Stimulated activated CD4-positive, alpha-beta T cell treated with anti-CD3 and anti-CD28 coated beads, Interleukin-1b, Interleukin-23, amount 100 ng/mL, for 48 hours (primary cell): ENCODE data around the gene SGMS1.
"Not testable (repeated sequence)": the region's sequence is repeated elsewhere in the genome, so short reads cannot be mapped to it uniquely, and the experiment has no call there.

Source experiments
- DNase-seq: peaks from one replicate; pipeline ENCODE4 v3.0.0-alpha.2; 2020

The SGMS1 gene

DNA sequence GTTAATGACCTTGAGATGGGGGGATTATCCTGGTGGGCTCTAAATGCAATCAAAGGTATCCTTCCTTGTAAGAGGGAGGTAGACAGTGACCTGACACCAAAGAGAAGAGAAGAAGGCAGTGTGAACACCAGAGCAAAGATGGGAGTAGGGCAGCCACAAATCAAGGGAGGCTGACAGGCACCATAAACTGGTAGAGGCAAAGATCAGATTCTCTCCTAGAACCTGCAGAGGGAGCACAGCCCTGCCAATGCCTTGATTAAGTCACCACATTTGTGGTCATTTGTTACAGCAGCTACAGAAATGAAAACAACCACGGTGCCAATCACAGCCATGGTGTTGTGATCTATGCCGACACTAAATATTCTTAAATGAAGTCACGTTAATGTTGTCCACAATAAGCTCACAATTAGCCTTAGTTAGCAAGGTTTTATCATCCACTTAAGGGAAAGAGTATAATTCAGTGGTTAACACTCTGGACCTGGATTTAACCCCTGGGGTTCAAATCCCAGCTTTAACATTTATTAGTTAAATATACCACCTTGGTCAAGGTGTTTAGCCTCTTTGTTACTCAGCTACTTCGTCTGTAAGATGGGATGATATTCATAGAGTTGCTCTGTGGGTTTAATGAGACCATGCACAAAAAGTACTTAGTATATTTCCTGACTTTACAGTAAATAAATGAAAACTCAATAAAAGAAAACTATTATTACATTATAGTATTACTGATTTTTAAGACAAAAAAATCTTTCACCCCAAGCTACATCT is 70.8 kb downstream of the SGMS1 start:
- DNase-seq, result peak; percentile 10

DNA sequence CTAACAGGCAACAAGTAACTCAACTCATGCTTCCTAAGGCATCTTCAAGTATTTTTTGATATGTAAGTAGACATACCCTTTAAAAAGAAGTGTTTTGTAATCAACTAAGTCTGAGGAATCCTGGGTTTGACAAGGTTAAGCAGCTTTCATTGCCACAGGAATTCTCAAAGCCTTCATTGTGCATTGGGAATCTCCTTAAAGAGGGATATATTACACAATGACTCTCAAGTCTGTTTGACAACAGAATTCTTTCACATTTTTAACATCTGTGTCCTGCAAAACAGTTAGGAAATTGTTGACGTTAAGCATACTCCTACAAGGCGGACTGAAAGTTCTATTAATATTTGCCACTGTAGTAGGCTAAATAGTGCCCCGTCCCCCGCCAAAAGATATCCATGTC is 71.4 kb downstream of the SGMS1 start:
- no peak for DNase-seq

DNA sequence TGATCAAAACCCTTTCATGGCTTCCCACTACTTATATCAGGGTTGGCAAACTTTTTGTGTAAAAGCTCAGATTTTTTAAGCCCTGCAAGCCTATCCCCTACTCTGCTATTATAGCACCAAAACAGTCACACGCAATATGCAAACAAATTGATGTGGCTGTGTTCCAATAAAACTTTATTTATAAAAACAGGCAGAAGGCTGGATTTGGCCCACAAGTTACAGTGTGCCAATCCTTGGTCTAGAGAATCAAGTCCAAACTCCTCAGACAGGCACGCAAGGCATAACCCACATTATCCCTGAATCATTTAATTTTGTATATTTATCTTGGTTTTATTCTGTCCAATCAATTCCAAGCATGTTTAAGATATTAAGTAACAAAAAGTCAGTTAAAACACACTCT is 71.9 kb downstream of the SGMS1 start:
- DNase-seq, result no peak

DNA sequence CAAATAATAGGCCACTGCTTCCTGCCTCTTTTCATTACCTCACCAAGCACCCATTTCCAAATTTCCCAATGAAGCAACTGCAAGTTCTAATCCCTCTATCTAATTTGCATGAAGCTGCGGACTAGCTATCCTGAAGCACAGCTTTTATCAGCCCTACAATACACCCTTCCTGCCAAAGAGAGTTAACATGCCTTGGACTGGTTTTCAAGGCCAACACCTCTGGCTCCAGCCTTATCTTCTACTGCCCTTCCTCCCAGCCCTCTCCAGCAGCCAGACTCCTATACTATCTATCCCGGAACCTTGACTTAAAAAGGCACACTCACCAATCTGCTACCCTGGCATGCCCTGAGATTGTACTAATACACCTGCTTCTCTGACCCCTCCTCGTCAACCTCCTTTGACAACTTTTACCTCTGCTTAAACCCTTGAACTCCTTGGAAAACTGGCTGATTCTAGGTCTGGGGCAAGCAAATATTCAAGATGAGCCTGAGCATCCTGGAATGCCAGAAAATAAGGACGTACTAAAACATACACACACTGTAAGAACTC is 73.4 kb downstream of the SGMS1 start:
- no peak for DNase-seq

DNA sequence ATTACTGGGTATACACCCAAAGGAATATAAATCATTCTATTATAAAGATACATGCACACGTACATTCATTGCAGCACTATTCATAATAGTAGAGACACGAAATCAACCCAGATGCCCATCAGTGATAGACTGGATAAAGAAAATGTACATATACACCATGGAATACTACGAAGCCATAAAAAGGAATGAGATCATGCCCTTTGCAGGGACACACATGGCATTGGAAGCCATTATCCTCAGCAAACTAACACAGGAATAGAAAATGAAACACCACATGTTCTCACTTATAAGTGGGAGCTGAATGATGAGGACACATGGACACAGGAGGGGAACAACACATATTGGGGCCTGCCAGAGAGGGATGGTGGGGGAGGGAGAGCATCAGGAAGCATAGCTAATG is 74.6 kb downstream of the SGMS1 start:
- DNase-seq, result not testable (repeated sequence)

DNA sequence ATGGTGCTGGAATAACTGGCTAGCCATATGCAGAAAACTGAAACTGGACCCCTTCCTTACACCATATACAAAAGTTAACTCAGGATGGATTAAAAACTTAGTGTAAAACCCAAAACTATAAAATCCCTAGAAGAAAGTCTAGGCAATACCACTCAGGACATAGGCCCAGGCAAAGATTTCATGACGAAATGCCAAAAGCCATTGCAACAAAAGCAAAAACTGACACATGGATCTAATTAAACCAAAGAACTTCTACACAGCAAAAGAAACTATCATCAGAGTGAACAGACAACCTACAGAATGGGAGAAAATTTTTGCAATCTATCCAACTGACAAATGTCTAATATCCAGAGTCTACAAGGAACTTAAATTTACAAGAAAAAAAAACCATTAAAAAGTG is 75.3 kb downstream of the SGMS1 start:
- not testable (repeated sequence) for DNase-seq

DNA sequence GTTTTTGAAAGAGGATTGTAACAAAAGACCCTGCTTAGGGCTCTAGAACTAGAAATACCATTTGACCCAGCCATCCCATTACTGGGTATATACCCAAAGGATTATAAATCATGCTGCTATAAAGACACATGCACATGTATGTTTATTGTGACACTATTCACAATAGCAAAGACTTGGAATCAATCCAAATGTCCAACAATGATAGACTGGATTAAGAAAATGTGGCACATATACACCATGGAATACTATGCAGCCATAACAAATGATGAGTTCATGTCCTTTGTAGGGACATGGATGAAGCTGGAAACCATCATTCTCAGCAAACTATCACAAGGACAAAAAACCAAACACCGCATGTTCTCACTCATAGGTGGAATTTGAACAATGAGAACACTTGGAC is 77.5 kb downstream of the SGMS1 start:
- DNase-seq, result not testable (repeated sequence)

DNA sequence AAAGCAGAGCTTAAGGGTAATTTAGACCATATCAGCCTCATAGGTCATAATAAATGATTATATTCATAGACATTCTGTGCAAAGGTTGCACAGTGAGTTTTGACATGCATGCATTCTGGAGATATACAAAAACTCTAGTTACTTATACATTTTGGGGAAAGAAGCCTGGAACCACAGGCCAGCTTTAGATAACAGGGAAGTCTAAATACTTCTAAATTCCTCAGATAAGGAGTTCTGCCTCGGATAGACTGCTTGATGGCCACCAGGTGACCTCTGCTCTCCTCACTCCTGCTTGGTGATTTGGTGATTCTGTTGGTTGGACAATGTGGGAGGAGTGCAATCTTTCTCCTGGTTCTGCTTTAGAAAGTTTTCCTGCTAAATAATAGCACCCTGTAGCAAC is 77.9 kb downstream of the SGMS1 start:
- no peak for DNase-seq

DNA sequence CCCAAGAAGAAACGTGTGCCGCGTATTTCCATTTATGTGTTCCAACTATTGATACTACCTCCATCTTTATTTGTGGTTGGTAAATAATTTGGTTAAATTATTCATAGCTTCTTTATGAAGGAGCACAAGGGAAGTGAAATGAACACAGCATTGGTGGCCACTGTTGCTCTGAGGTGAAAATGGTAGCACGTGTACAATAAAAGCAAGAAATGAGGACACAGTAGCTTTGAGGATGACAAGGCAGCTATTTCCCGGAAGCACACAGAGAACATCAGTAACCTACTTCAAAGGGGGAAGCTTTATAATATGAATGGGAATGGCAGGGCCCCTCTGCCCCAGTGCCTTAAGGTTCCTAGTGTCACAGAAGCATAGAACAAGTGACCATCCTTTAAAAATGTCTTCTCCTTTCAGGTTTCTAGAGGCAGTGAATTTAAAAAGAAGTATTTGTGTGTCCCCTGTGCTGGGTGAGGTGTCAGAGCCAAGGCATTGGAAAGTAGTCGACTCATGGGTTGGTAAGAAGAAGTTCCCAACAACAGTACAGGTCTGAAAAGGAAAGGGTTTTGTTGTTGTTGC is 78.8 kb downstream of the SGMS1 start:
- DNase-seq, result peak; percentile 11

DNA sequence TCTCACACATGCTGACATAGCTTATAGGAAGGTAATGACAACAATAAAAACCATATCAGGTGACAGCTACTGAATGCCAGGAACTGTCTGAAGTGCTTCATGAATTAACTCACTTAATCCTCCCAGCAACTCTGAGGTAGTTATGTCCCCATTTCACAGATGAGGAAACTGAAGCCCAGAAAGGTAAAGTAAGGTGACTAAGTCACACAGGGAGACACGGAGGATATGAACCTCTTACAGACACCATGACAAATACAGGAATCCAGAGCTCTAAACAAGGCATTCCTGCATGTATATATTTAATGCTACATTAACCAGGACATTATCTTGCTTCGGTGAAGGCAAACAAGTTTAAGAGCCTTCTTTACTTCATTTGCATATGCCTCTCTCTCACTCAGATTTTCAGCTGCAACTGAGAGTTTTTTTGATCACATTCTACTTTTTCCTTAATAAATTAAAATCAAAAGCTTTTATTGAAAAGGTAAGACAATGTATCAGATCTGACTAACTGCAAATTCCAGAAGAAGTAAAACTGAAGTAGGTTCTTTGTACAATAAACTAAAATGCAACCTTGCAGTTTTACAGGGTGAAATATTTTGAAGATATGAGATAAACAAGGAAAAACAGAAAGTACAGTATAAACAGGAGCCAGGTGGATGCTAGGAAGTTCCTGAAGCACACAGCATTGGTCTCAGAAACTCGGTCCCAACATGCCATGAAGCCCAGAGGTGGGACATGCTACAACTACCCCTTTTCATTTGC is 79.5 kb downstream of the SGMS1 start:
- no peak for DNase-seq

DNA sequence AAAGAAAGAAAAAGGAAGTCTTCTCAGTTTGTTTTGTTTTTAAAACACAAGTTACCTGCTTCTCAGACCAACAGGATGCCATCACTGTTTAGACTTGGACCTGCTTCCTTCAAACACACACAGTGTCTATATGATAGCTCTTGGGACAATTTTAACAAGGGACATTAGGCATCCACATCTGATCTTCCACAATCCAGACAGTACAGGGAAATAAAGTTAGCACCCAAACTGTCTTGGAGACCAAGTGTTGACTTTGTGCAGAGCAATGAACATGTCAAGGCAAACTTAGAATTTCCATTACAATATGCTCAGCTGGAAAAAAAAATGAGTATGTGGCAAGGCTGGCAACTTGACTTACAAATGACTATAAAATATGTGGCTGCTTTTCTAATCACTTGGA is 80.9 kb downstream of the SGMS1 start:
- DNase-seq, result no peak

DNA sequence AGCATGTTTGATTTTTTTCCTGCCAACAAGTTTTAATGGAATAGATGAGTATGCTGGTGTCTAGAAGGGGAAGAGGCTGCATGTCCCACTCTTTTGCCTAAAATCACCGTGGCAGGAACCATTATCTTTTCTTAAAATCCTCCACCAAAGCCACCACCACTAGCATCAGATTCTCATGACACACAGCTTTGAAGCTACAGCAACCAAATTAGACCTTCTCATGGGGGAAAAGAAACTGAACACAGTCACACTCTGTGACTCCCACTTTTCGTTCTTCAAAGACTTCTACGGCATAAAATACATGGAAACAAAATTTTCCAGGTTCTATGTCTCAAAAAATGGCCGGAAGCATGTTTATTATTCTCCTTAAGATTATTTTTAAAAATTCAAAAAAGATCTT is 81.8 kb downstream of the SGMS1 start:
- no peak for DNase-seq

DNA sequence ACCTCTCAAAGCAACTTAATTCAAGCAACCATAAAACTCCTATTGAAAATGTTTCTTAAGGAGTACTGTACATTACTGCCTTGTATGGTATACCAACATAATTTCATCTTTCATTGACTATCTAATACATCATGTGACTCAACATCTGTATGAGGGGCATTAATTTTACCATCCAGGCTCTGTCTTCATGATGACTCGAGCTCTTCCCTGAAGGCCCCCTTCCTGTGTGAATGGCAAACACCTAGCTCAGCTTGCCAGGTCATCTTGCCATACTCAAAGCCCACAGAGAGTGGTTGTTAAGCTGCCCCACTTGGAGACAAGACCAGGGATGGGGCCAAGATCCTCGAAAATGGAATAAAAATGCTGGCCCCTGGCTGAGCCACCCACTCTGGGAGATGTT is 82.4 kb downstream of the SGMS1 start:
- peak; percentile 26 for DNase-seq

DNA sequence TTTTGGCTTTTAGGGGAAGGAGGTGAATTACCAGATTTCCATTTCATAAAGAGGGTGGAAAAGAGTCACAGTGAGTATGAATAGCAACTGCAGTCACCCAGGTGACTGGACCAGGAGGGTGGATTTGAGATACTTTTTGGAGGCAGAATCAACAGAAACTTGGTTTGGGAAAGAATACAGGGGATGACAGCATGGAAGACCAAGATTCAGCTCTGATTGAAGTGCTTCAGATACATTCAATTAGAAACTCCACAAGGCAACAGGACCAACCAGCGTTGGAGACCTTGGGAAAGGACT is 83.0 kb downstream of the SGMS1 start:
- no peak for DNase-seq

DNA sequence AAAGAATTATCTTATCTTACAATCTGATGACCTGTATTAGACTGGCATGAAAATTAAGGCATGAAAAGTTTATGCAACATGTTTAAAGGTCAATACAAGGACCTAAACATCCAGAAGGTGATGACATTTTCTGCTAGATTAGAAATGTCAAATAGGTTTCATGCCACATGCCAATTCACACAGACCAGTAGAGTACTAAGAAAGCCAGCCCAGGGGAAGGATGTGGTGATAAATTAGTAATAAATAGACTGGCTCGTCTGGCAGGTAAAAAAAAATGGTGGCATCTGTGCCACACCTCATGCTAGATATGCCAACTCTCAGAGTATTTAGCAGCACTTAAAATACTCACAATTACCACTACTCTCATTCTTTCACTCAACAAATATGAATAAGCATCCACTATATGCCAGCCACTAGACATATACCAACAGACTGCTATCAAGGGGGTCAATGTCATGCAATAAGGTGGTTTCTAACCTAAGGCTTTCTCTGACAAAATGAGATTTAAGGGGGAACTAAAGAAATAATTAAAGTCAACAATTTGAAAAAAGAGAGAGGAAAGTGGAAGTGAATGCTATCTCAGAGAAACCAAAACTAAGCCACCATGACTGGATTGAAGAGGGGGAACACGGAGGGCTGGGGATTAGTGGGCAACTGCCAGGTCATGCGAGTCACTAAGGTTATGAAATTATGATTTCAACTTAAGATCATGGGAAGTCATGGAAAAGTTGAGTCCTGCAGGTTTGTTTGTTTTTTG is 83.5 kb downstream of the SGMS1 start:
- DNase-seq, result peak; percentile 70

DNA sequence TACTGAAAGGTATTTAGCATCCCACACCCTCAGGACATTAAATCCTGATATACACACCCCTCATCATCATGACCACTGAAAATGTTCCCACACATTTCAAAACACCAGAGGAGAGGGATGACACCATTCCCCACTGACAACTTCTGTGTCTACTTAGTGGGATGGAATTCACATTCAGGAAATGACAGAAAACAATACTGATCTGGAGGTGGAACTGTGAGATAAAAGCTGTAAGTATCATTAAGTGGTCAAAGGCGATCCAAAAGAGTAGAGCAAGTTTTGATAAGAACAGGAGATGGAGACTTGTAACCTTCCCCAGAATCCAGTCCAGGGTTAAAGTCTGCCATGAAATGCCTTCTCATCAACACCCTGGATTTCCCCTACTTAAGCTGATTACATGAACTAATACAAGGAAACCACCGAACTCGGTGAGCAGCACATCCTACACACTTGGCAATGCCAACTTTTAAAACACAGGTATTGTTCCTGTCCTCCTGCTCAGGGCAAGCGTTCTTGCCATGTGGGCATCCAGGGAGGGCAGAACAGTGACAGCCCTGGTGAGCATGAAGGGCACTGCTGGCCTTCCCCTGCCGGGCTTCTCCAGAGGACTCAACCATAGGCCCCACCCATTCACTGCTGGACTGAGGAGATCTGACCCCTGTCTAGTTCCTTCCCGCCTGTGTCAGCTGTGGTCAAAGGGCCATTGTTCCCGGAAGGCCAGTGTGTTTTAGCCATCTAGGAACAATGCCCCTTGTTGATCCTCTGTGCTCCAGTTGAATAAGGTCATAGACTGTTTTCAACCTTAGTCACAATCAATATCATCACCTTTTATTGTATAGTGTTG is 85.0 kb downstream of the SGMS1 start:
- peak; percentile 39 for DNase-seq

DNA sequence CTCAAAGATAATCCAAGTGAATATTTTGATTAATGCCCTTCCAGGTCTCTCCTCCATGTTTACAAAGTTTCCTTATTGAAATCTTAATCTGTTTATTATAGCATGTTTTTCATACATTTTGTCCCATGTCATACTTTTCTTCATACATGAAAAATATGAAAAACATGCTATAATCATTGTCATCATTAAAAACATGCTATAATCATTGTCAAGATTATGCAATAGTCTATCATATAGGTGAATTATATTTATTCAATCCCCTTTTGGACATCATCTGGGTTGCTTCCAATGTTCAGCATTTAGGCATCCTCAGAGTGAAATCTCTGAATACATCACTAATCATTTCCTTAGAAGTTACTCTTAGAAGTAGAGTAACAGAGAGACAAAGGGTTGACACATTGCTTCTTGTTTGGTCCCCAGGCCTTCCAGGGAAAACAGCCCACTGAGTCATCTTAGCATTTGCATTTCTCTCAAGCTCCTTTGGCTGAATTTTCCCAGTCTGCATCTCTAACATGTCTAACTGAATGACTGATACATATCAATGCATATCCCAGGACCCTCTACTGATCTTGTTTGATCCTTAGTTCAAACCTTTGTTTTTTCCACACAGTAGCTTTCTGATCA is 87.0 kb downstream of the SGMS1 start:
- peak; percentile 16 for DNase-seq

DNA sequence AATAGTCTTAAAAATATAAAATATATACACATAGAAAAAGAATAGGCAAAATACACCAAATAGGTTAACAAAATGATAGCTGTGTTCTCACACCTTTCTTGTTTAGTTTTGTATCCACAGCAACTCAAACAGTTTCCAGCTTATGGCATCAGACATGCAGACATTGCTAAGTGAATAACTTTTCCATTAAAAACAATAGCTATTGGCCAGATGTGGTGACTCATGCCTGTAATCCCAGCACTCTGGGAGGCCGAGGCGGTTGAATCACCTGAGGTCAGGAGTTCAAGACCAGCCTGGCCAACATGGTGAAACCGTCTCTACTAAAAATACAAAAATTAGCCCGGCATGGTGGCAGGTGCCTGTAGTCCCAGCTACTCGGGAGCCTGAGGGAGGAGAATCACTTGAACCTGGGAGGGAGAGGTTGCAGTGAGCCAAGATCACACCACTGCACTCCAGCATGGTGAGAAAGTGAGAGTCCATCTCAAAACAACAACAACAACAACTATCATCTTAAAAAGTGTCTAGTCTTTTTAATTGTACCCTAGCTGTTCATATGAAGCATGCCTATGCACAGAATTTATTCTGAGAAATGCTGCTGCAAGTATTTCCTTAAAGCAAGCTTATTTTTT is 88.9 kb downstream of the SGMS1 start:
- DNase-seq, result peak; percentile 35

DNA sequence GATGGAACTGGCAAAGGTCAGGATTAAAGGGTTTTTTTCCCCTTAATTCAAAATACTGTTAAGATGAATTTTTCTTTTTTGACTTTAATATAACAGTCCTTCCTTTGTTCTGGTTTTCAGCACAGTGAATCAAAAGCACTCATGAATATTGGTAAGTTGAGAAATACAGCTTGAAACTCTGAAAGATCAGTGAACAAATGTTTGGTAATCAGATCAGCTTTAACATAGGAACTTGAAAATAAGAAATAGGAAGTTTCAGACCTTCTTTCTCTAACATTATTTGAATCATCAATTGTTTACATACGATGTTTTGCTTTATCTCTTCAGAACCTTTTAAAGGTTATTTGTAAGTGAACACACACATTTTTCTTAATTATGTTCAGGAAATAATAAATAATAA is 90.5 kb downstream of the SGMS1 start:
- DNase-seq, result no peak

DNA sequence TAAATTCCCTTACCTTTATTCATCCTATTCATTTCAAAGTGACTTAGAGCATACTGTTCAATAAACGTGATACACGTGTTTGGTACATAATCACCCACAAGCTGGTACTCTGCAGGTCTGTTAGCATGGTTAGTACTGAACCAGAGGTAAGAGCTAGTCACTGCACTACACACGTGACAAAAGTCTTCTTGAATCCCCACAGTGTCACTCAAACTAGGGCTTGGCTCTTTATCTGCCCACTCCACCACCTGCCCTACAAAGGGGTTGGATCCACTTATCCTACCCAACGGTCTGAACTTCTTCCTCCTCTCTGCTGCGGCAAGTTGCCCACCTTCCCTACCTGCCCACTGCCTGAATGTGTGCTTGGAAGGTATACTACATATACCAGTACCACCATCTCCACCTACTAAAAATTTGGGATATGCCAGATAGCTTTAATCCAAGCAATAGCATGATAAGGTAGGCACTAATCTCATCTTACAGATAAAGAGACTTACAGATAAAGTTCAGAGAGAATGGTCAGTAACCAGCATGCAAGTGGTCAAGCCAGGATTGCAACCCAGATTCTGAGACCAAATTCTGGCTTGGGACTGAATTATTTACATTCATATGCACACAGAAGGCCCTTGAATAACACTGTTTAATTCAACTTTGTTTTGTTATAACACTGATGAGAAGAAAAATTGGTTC is 92.2 kb downstream of the SGMS1 start:
- no peak for DNase-seq

DNA sequence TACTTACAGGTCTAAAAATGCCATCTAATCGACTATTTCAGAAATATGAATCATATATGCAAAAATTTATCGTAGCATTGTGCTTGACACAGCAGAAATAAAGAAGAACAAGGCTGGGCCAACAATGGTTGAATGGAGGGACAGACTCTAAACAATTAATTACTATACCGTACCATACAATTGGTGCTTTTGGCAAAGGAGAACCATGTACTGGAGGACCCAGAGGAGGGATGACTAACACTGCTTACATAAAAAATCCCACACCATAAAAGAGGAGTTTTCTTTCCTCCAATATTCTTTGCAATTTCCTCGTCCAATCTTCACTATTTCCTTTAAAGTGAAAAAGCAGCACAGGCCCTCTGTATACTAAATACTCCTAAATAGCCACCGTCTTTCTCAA is 94.1 kb downstream of the SGMS1 start:
- DNase-seq, result no peak
